ENCODE results near the gene UMPS. TPM values are rescaled to one million over a fixed set of nuclear protein-coding genes. Genes with fewer than 3 reads are reported as not detected.
"Not testable (repeated sequence)": the region's sequence is repeated elsewhere in the genome, so short reads cannot be mapped to it uniquely, and the experiment has no call there.

UMPS gene
- polyA plus RNA-seq, 10 donors: 17.7 to 29.6 (median 19.8) TPM

DNA sequence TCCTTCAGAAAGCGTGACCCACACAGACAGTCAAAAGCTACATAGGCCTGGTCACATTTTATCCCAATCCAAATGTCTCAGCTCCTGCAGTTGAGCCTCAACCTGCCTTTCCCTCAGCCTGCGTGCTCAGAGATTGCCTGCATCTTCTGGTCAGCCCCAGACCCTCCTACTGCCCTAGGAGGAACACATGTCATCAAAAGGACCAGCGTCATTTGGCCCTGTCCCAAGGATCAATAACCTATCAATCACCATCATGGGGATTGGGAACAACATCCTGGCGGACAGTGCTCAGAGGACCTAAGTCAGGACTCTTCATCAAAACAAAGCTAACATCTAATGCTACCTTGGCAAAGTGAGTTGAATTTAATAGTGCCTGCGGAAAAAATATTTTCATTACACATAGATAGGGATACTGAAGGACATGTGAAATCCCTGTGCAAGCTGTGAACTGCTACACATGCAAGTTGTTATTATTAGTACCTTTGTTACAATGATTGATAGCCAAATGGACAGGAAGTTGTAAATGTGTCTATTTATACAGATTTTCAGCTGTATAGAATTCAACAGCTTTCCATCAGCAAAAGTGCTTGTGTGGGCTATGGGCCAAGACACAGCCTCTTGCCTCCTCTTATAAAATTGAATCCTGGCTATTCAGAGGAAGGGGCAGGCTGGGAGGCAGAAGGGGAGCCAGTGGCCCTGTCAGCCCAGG, 47.7 kb downstream of the UMPS start:
- DNase-seq: no peak

DNA sequence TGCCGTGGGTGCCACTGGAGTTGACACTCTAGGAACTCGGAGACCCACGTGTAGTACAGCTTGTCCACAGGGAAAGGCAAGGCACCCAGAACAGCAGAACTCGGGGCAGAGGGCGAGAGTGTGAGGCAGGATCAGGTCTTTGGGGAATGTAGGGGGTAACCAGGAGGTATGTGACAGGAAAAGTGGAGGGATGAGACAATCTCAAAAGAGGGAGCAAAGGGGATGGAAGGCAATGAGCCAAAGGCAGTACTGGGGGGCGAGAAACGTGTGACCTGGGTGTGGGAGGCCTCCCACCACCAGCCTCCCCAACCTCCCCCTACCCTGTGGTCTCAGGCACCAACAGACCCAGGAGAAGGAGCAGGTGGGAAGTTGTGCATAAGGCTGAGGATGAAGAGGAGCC, 48.9 kb downstream of the UMPS start:
- DNase-seq: no peak

DNA sequence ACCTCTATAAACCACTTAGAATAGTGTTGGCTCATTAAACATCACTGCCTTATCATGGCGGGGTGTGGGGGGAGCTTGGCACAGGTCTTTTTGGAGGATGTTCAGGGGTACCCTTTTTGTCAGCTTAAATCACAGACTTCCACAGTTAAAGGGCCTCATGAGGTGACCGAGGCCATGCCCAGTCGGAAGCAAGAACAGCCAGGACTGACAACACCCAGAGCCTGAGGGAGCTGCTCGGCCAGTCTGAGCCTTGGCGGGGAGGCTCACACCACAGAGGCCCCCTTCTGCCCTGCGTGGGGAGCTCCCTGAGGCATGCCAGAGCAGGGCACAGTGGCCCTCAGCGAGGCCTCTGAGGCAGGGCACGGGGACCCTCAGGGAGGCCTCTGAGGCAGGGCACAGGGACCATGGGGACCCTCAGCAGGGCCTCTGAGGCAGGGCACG, 49.5 kb downstream of the UMPS start:
- DNase-seq: no peak

DNA sequence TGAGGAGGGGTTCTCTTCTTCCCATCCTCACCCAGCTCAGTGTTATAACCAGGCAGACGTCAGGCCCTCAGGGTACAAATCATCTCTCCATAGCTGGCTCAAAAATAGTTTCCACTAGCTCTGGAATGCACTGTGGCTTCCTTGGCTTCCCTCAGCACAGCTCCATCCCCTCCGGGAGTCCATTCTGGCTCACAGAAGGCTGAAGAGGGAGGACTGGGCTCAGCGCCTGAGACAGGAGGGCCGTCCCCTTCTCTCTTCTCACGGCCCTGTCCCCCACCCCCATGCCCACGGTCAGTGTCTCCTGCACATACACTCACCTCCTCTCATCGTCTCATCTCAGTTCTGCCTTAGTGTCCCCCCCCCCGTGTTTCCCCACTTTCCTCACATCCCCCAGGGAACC, 50.1 kb downstream of the UMPS start:
- peak; percentile 88 to 96 (median 91) for DNase-seq

DNA sequence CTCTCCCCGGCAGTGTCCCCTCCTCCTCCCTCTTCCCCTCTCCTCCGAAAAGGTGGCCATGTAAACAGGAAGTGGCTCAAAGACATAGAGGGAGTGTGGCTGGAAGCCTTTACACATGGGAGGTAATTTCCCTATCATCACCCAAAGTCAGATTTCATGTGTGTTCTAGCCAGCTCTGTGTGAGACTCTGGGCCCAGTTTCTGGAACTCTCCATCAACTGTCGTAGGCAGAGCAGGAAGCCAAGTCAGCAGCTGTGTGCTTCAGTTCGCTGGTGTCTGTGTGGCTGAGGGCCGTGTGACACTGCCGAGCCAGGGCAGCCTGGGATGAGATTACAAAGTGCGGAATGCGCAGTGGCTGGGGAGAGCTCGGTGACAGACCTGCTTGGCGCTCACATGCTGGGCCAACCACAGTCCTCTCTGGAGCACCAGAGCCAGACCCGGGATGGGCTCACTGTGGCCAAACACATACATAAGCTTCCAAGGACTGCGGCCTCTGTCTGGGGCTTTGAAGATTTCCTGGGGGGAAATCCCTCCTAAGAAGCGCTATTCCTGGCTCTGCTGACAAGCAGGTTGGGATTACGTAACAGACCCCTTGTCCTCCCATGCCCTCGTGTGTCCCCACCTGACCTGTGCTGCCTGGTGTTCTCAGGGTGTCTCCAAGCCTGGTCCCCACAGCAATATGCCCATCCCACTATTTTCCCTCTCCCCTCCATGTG, 50.7 kb downstream of the UMPS start:
- peak; percentile 82 to 95 (median 88) for DNase-seq

DNA sequence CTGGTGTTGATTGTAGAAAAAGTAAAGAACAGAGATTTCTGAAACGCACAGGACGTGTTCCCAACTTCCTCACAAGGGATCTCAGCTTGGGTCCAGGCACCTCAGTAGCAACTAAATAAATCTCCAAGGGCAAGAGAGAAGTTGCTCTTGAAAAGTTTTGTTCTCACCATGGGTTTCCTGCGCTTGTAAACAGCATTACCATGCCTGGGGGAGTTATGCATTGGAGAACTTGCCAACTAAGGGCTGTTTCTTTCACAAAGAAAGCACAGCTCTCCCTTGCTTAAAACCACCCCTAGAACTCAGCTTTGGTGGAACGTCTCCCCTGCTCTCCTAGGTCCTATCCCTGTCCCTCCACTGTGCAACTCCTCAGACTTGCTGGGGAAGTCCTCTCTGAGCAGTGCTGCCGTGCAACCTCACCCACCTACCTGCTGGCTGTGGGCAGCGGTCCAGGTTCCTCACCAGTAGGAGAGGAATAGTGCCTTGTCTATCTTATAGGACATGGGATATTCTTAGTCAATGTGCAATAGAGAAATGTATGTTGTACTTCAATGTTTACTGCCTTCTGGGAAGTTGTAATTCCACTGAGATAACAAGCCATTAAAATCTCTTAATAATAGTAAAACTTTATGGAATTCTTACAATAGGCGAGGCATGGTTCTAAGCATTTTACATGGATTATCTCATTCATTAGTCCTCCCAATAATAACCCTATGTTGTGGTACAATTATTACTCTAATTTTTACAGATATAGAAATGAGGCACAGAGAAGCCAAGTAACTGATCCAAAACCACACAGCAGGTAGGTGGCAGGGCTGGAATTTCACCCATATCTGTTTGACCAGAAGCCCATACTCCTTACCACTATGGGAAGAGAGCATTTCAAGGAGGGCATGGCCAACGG, 51.5 kb downstream of the UMPS start:
- peak in 1 of 3 donors; percentile 58 for DNase-seq

DNA sequence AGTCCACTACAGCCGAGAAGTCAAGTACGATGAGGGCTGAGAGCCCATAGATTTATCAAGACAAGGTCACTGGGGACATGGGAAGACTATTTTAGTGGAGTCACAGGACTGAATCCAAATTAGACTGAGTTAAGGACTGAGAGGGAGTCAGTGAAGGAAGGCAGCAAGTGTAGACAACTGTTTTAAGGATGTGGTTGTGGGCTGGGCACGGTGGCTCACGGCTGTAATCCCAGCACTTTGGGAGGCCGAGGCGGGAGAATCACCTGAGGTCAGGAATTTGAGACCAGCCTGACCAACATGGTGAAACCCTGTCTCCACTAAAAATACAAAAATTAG, 52.1 kb downstream of the UMPS start:
- DNase-seq: not testable (repeated sequence)

DNA sequence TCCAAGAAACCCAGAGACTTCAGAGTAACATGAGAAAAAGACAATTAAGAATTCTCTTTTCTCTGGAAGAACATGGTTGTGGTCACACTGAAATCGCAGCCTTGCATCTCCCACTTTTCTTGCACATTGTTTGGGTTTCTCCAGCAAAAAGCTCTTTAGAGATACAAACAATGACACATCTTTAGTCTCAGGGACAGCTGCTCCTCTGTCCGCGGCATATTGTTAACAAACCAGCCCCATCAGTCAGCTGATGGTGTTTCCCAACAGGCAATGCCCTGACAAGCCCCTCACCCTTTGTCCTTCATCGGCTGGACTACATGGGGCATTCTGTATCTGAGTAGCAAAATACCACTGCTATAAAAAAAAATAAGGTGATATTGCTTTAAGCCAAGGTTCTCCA, 53.4 kb downstream of the UMPS start:
- no peak for DNase-seq

DNA sequence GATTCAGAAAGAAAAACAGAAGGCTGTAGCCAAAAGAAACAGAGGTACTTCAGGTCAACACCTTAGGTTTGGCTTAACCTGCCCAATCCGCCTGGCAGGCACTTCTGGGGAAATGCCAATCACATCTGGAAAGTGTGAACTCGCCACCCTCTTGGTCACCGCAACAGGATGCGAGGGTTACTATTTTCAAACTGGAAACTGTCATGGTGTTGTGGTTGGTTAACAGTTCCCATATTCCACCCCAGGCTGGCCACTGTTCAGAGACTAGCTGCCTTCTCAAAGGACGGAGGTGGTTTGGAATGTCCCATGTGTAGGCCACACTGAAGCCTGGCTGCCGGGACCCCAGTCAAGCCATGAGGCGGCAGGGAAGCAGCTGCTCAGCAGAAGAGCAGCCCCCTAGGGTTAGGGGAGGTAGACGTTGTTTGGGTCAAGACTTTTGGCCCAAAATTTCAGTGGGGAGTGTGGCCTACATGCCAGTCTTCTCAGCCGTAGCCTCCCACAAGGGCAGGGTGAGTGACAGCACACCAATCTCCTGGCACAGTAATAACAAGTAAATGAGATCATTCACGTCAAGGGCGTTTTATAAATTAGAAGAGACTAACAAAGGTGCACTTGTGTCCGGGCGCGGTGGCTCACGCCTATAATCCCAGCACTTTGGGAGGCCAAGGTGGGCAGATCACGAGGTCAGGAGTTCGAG, 54.6 kb downstream of the UMPS start:
- DNase-seq: no peak

DNA sequence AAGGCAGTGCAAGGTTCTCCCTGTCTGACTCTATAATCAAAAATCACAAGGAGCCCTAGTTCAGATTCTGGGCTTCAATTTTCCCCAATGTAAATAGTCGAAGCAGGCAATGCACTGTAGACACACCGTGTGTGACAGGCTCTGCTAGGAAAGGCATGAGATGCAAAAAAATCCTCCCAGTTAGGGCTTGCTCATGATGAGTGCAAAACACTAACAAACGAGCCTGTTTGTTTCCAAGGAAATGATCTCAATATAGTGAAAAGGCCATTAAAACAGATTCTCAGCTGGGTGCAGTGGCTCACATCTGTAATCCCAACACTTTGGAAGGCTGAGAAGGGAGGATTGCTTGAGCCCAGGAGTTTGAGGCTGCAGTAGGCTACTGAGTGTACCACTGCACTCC, 55.7 kb downstream of the UMPS start:
- no peak for DNase-seq

DNA sequence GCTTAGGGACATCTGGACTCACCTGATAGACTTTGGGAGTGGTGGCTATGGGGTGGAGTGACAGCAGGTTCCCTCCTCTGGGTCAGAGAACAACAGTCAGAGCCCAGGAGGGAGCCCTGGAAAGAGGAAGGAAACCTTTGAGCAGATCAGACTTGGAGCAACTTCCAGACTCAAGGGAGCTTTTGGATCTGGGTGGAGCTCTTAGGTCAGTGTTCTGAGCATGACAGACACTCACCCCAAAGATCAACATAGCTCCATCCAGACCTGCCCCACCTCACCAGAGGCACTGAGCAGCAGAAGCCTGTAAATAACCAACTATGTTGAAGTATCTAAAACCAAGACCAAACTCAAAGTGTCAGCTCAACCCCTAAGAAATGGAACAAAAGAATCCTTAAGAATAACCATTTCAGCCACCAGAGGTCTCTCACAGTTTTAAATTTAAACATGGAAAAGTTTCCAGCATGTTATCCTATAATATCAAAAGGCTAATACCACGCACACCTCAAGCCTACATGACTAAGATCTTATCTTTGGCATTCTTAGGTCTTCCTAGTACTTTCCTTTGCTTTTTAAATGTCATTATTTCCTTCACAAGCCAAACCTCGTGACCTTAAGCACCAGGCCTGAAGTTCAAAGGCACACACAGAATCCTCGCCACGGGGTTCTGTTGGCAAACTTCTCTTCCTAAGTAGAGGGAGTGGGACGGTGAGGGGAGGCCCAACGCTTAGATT, 56.4 kb downstream of the UMPS start:
- DNase-seq: peak in 1 of 3 donors; percentile 56

DNA sequence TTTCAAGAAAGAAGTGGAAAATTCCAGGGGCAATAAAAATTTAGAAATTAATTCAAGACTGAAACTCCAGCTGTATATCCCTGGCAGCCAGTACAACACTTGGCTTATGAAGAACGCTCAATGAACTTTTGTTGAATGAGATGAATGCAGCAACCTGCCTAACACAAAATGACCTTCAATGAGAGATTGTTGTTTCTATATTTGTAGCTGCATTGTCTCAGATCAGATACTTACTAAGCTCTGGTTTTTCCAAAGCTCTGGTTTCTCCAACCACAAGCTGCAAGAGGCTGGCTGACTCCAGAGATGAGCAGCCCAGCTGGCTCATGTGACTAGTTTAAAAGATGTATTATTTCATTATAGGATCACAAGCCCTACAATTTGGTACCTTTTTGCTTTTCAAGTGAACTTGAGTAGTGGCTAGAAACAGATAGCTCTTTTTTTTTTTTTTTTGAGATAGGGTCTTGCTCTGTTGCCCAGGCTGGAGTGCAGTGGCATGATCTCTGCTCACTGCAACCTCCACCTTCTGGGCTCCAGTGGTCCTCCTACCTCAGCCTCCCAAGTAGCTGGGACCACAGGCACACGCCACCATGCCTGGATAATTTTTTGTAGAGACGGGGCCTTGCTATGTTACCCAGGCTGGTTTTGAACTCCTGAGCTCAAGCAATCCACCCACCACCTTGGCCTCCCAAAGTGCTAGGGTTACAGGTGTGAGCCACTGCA, 57.4 kb downstream of the UMPS start:
- DNase-seq: peak in 1 of 3 donors; percentile 72

DNA sequence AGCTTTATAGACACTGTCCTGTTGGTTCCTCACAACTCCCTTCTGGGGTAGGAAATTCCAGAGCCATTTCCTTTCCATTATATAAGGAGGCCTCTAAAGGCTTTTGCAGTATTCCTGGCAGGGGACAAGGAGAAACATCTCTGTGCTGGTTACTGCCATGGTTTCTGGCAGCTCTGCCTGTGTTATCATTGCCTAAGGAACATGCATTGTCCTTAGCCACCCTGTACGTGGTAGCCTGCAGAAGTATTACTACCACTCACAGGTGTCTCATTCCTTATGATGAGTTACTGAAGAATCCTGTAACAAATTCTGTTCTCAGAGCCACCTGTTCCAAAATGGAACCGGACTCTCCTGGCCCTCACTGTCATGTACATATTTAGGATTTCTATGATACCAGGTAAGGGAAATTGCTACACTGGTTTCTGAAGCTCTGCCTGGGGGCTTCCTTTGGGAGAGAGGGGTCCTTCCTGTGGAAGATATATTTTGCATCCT, 58.0 kb downstream of the UMPS start:
- DNase-seq: no peak

DNA sequence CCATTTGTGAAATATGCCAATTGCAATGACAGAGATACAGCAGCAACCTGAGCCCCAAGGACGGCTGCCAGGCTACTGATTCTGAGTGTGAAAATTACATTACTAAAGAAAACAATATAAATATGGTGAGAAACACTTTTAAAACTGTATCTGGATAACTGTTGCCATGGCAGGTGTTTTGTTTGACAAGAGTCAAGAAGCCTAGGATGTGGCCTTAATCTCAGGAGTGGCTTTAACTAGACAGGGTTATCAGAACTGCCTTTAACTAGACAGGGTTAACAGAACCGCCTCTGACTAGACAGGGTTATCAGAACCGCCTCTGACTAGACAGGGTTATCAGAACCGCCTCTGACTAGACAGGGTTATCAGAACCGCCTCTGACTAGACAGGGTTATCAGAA, 58.9 kb downstream of the UMPS start:
- DNase-seq: not testable (repeated sequence)

DNA sequence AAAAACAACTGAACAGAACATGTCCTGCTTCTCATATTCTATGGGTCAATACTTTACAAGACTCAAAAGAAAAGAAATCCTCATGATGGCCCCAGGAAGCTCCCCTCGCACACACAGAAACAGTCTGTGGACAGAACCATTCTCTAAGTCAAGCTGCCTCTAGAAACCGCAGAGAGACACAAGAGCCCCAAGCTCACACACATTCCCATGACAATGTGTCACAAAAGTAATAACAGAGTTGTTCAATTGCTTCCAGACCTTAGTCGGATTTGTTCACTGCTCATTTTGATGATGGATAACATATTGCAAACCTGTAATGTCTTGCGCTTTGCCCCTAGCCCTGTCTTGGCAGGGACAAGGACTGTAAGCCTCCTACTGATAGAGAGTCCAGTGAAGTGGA, 60.9 kb downstream of the UMPS start:
- peak in 2 of 3 donors; percentile 50 to 86 for DNase-seq

DNA sequence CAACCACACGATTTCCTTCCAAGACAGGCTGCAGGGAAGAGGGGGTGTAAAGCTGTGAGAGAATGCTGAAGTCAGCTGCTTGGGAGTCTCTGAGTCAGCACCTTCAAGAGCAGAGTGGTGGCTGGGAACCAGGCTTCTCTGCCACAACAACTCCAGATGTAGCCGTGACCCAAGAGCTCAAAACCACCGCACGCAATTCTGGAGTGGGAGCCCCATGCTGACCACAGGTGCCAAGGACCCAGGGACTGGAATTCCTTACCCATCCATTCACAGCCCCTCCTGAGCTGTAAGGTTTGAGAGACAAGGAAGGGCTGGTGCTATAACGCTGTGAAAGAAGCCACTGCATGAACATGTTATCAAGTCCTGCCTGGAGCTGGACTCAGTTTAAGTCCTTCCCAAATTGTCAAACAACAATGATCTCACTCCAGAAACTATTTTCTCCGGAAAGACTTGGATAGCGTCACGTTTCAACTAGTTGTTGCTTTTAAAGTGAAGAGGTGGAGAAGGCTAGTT, 61.4 kb downstream of the UMPS start:
- peak in 2 of 3 donors; percentile 68 to 90 for DNase-seq

DNA sequence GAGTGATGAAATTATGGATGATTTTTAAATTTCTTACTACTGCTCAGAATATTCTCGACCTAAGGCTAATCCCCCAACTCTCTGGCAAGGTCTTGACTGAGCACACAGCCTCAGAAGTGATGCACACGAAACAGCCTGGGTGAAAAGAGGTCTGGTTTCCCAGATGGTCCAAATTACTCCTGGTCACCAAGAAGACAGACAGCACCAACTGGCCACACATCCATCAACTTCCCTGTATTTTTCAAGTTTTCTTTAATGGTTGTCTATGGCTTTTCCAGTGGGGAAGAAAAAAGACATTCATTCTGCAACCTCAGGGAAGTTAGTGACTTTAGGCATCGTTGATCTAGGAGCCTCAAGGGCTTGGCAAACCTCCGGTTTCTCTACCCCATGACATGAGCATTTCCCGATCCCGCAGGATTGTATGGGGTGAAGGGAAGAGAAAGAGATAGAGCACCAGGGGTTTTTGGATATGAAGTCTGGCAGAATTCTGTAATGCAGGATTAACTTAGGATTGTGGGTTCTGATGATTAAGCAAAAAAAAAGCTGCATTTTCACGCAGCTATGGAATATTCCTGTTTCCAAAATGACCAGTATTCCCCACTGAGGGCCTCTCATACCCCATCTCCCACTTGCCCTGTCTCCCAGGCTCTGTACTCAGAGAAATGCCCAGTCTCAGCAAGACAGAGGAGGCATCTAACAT, 62.2 kb downstream of the UMPS start:
- no peak for DNase-seq

DNA sequence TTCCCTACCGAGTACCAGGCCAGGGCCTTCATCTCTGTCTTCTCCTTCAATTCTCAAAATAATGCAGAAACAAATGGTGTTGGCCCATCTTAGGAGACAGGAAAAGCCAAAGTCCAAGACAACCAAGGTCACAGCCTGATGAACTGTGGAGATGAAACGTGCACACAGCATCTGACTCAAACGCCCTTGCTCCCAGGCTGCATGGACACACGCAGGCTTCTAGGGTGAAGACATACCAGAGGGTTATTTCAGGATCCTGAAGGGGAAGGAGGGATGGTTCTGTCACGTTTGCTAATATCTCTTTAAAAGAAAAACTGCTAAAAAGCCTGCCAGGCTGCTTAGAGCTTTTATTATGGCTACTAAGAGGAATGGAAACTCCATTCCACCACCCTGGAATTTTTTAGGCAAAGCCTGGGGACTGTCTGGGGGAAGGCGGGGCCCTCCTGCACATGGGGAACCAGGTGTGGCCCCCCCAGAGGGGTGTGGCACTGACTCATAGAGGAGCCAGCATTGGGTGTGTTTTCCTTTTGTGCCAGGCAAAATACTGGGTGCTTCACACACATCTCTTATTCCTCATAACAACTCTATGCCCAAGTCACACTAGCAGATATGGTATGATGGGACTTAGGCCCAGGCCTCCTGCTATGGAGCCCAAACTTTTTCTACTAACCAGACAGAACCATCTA, 62.9 kb downstream of the UMPS start:
- DNase-seq: no peak

DNA sequence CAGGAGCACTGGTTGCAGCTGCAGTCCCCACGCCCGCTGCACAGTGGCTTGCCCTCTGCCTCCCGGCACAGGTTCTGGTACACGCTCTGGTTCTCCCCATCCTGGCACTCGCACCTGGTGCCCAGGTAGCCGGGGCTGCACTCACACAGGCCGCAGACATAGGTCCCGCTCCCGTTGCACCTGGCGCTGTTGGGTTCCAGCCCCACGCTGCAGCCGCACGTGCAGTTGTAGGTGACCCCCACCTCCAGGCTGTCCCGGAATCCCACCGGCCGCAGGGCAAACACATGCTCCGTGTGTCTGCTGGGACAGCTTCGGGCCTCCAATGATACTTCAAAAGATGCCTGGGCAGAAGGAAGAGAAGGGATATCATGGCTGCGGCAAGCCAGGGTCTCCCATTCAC, 66.2 kb downstream of the UMPS start:
- DNase-seq: no peak

Measured in muscle of back (tissue), 11 donors.